A549 (cell line): ENCODE measurements around the gene ZNF486. TPM values are rescaled to one million over a fixed set of nuclear protein-coding genes. Genes with fewer than 3 reads are reported as not detected.
"Not testable (repeated sequence)": the region's sequence is repeated elsewhere in the genome, so short reads cannot be mapped to it uniquely, and the experiment has no call there.

ENCODE experiments used
- ATAC-seq, 2 experiments: fragments of 200-7000 bp in 1 of 2; fragments of >200 bp in 1 of 2; cut with Nextera tagmentation in 1 of 2; cut with Tn5 transposase in 1 of 2; 3 replicates each; pipeline versions ENCODE4 v1.8.0 to v1.9.1; 2018 to 2020; ENCODE audit warnings: mild to moderate bottlenecking in 1 of 2, moderate library complexity in 1 of 2
- CTCF ChIA-PET: fragments of 300-600 bp; sonication (Branson Sonifier 250); formaldehyde crosslinking; extraction: SDS; loops from one replicate; lab custom pipeline; 2021; ENCODE audit warnings: antibody characterized with exemption, inconsistent platforms; lab: Yijun Ruan, JAX
- POLR2A ChIA-PET: fragments of 350-600 bp; formaldehyde crosslinking; extraction: SDS; loops from one replicate; lab custom pipeline; 2021; ENCODE audit warnings: antibody characterized with exemption, inconsistent platforms; lab: Yijun Ruan, JAX
- DNase-seq, 2 experiments: peaks; one replicate each; pipeline versions ENCODE4 v3.0.0 to v3.0.0-alpha.2; 2011 to 2016; ENCODE audit warnings: low read depth in 1 of 2, low spot score in 1 of 2
- FAIRE-seq: peaks from 2 replicates; lab custom pipeline; 2011; peaks lifted over from hg19 to GRCh38; lab: Jason Lieb, UNC
- H3K27ac ChIP-seq, 2 experiments: fragments of >200 bp; sonication (Bioruptor Twin); formaldehyde crosslinking; 3 replicates each; pipeline ENCODE4 v1.5.1; 2016 to 2017
- H3K4me1 ChIP-seq: fragments of >200 bp; sonication (Bioruptor Twin); formaldehyde crosslinking; 3 replicates; pipeline ENCODE4 v1.6.1; 2016
- H3K4me2 ChIP-seq: fragments of >200 bp; sonication (Bioruptor Twin); formaldehyde crosslinking; 3 replicates; pipeline ENCODE4 v1.6.1; 2016
- H3K4me3 ChIP-seq: fragments of >200 bp; sonication (Bioruptor Twin); formaldehyde crosslinking; 3 replicates; pipeline ENCODE4 v1.5.1; 2016
- H3K9me3 ChIP-seq: fragments of >200 bp; sonication (Bioruptor Twin); formaldehyde crosslinking; 3 replicates; pipeline ENCODE4 v1.6.1; 2016
- BHLHE40 ChIP-seq: IDR thresholded peaks from 2 replicates; pipeline ENCODE4 v1.6.1; 2012; ENCODE audit warnings: low read depth, low read length, inconsistent platforms
- CBX8 ChIP-seq: fragments of 200-600 bp; sonication (generic); IDR thresholded peaks from 2 replicates; pipeline ENCODE4 v1.6.1; 2016
- CEBPB ChIP-seq, 2 experiments: fragments of >200 bp in 1 of 2; sonication (Bioruptor Twin) in 1 of 2; formaldehyde crosslinking in 1 of 2; IDR thresholded peaks; 2 replicates each; pipeline ENCODE4 v1.6.1; 2012 to 2016
- CHD2 ChIP-seq: fragments of 150-350 bp; IDR thresholded peaks from 2 replicates; pipeline ENCODE4 v1.6.1; 2014; ENCODE audit warnings: low read length; ENCODE audit not compliant: partially characterized antibody
- CHD4 ChIP-seq: fragments of 200-600 bp; sonication (generic); IDR thresholded peaks from 2 replicates; pipeline ENCODE4 v1.6.1; 2016; ENCODE audit warnings: antibody characterized with exemption, mild to moderate bottlenecking, borderline replicate concordance
- E2F6 ChIP-seq: IDR thresholded peaks from 2 replicates; pipeline ENCODE4 v1.6.1; 2012; ENCODE audit warnings: low read depth, borderline replicate concordance
- EHMT2 ChIP-seq: fragments of 200-600 bp; sonication (generic); IDR thresholded peaks from 2 replicates; pipeline ENCODE4 v1.6.1; 2016; ENCODE audit warnings: antibody characterized with exemption, low read depth, mild to moderate bottlenecking, moderate library complexity
- EP300 ChIP-seq, 2 experiments: fragments of >200 bp; sonication (Bioruptor Twin); formaldehyde crosslinking; IDR thresholded peaks; 2 replicates in 1 of 2; 3 replicates in 1 of 2; pipeline ENCODE4 v1.6.1; 2016 to 2017
- FOSL2 ChIP-seq, 2 experiments: fragments of 450-650 bp in 1 of 2; fragments of >200 bp in 1 of 2; sonication (Bioruptor Twin) in 1 of 2; formaldehyde crosslinking; IDR thresholded peaks; 2 replicates each; pipeline versions ENCODE4 v1.5.0 to v1.6.1; 2016 to 2020; ENCODE audit warnings: mild to moderate bottlenecking in 1 of 2, moderate library complexity in 1 of 2
- HES2 ChIP-seq: fragments of >200 bp; sonication (Bioruptor Twin); formaldehyde crosslinking; IDR thresholded peaks from 2 replicates; pipeline ENCODE4 v1.6.1; 2016
- HMGXB4 ChIP-seq: fragments of 250-450 bp; sonication (Bioruptor Pico); IDR thresholded peaks from 2 replicates; pipeline ENCODE4 v1.5.0; 2021; ENCODE audit warnings: mild to moderate bottlenecking, moderate library complexity, borderline replicate concordance
- HOXA7 ChIP-seq: fragments of 250-450 bp; sonication (Bioruptor Pico); IDR thresholded peaks from 2 replicates; pipeline ENCODE4 v1.5.0; 2020; ENCODE audit warnings: mild to moderate bottlenecking, moderate library complexity
- HOXB5 ChIP-seq: fragments of 250-450 bp; sonication (Bioruptor Pico); IDR thresholded peaks from 2 replicates; pipeline ENCODE4 v1.5.0; 2020; ENCODE audit warnings: mild to moderate bottlenecking, moderate library complexity
- JUN ChIP-seq, 2 experiments: fragments of >200 bp; sonication (Bioruptor Twin); formaldehyde crosslinking; IDR thresholded peaks; 2 replicates in 1 of 2; 3 replicates in 1 of 2; pipeline ENCODE4 v1.6.1; 2016 to 2017
- KDM5A ChIP-seq: fragments of 200-600 bp; sonication (generic); IDR thresholded peaks from 2 replicates; pipeline ENCODE4 v1.6.1; 2016; ENCODE audit warnings: antibody characterized with exemption, mild to moderate bottlenecking
- MAFK ChIP-seq: fragments of 450-650 bp; IDR thresholded peaks from 2 replicates; pipeline ENCODE4 v1.6.1; 2014; ENCODE audit not compliant: partially characterized antibody
- MAX ChIP-seq: IDR thresholded peaks from 2 replicates; pipeline ENCODE4 v1.6.1; 2012
- MAZ ChIP-seq: fragments of 150-350 bp; IDR thresholded peaks from 2 replicates; pipeline ENCODE4 v1.6.1; 2014; ENCODE audit warnings: antibody characterized with exemption, low read depth, low read length, borderline replicate concordance
- MYC ChIP-seq: IDR thresholded peaks from 2 replicates; pipeline ENCODE4 v1.6.1; 2012; ENCODE audit warnings: mild to moderate bottlenecking, inconsistent platforms, low read length, improper control_type of control experiment, borderline replicate concordance
- NPAS2 ChIP-seq: fragments of 250-450 bp; sonication (Bioruptor Pico); IDR thresholded peaks from 2 replicates; pipeline ENCODE4 v1.8.0; 2022; ENCODE audit warnings: mild to moderate bottlenecking, moderate library complexity, borderline replicate concordance
- NR3C1 ChIP-seq: fragments of >200 bp; sonication (Bioruptor Twin); formaldehyde crosslinking; IDR thresholded peaks from 3 replicates; pipeline ENCODE4 v1.6.1; 2017
- PBX3 ChIP-seq: IDR thresholded peaks from 2 replicates; pipeline ENCODE4 v1.6.1; 2012
- POLR2AphosphoS2 ChIP-seq: conservative IDR thresholded peaks from 2 replicates; pipeline ENCODE4 v1.6.1; 2012; ENCODE audit warnings: low read length, improper control_type of control experiment, inconsistent platforms
- RAD21 ChIP-seq, 2 experiments: fragments of >200 bp in 1 of 2; sonication (Bioruptor Twin) in 1 of 2; formaldehyde crosslinking in 1 of 2; IDR thresholded peaks in 1 of 2; conservative IDR thresholded peaks in 1 of 2; 2 replicates in 1 of 2; 3 replicates in 1 of 2; pipeline ENCODE4 v1.6.1; 2012 to 2018; ENCODE audit warnings: inconsistent platforms in 1 of 2
- RARB ChIP-seq: fragments of 250-450 bp; sonication (Bioruptor Pico); IDR thresholded peaks from 2 replicates; pipeline ENCODE4 v1.8.0; 2021; ENCODE audit warnings: mild to moderate bottlenecking, moderate library complexity
- RNF2 ChIP-seq: fragments of 200-600 bp; sonication (generic); IDR thresholded peaks from 2 replicates; pipeline ENCODE4 v1.6.1; 2016; ENCODE audit warnings: low read depth, mild to moderate bottlenecking, antibody characterized with exemption, moderate library complexity, borderline replicate concordance
- SMC3 ChIP-seq: fragments of >200 bp; sonication (Bioruptor Twin); formaldehyde crosslinking; IDR thresholded peaks from 3 replicates; pipeline ENCODE4 v1.6.1; 2018; ENCODE audit warnings: inconsistent platforms
- WGBS: methylation state at CpG from one replicate; pipeline ENCODE4 v1.1.6; 2017; ENCODE audit errors: missing lambda C conversion rate; 5-methylcytosine and 5-hydroxymethylcytosine counted together
- polyA minus RNA-seq: library from RNA; depleted of rRNA, polyadenylated mRNA; stranded (reverse); fragments of >200 nt; gene quantifications from 2 replicates; pipeline ENCODE4 v1.2.3, GENCODE V29; 2011; rRNA and poly(A)+ RNA removed
- polyA plus RNA-seq, 4 experiments: library from polyadenylated mRNA; depleted of rRNA in 3 of 4; stranded (reverse); fragments of >200 nt; fragmentation: RNase III in 1 of 4; extraction: RNeasy Plus Mini Kit Qiagen cat#74134 plus additional on column Dnase treatment in 1 of 4; gene quantifications; 2 replicates in 3 of 4; 3 replicates in 1 of 4; pipeline ENCODE4 v1.2.3, GENCODE V29; 2011 to 2017

The ZNF486 gene
- polyA plus RNA-seq (2011; rRNA removed) (0.04 TPM in 1 of 2 replicates, not detected in the other), polyA plus RNA-seq (2017; fragmentation: RNase III; extraction: RNeasy Plus Mini Kit Qiagen cat#74134 plus additional on column Dnase treatment) (not detected in 3 replicates), polyA minus RNA-seq (not detected in 2 replicates)
- not detected in 2 replicates for polyA plus RNA-seq (2012; cell fraction: cytosol; rRNA removed)
- polyA plus RNA-seq (2012; cell fraction: nucleus; rRNA removed), result not detected in 2 replicates

- CTCF ChIA-PET, result interaction anchor here (0.6 kb wide), 1 partner anchor 266 kb away, joined by 6 read pairs; the partner anchor contains the start of gene ZNF93
- Histone ChIP-seq H3K4me2 (no peak within 1 kb of the TSS), H3K4me1 (no peaks in the 10 kb centered on the region), H3K4me3 (no peak within 1 kb of the TSS), H3K9me3 (no peaks in the 10 kb centered on the region), H3K27ac (no peak within 1 kb of the TSS)
- WGBS, result 3% methylated on average over 6 of the region's 25 CpGs
- FAIRE-seq (no peak), ATAC-seq (no peak), DNase-seq (peak in 1 of 2 experiments; percentile 4)
- POLR2A ChIA-PET, result no interaction called here
- TF ChIP-seq HOXB5 (CRISPR knock-in tag), result no peak
- no peak for TF ChIP-seq HMGXB4 (CRISPR knock-in tag)
- no peak for TF ChIP-seq CHD2
- TF ChIP-seq CEBPB (IDR thresholded peaks at IDR 0.05), result no peak
- no peak for TF ChIP-seq POLR2AphosphoS2
- TF ChIP-seq HOXA7 (CRISPR knock-in tag), result no peak
- no peak for TF ChIP-seq MYC
- TF ChIP-seq JUN (IDR thresholded peaks at IDR 0.05), result no peak
- TF ChIP-seq HES2, result no peak
- TF ChIP-seq EHMT2, result no peak
- no peak for TF ChIP-seq NR3C1
- TF ChIP-seq BHLHE40, result no peak
- no peak for TF ChIP-seq MAX
- no peak for TF ChIP-seq MAFK
- no peak for TF ChIP-seq E2F6
- TF ChIP-seq KDM5A, result no peak
- no peak for TF ChIP-seq CHD4
- no peak for TF ChIP-seq SMC3
These were observed at the start of gene ZNF486 for GRCh38 chr19:20167020-20167644. Gene ZNF486, plus strand, starts transcription at chr19:20167214. Its CDS starts 117 bp downstream, at chr19:20167331.

- H3K4me1 ChIP-seq, H3K27ac ChIP-seq, CTCF ChIA-PET, H3K9me3 ChIP-seq, FAIRE-seq, H3K4me3 ChIP-seq, ATAC-seq, DNase-seq, POLR2A ChIA-PET, H3K4me2 ChIP-seq: not testable (repeated sequence)
- WGBS, result 34% methylated on average over 6 of the region's 6 CpGs
These were observed 48.8 kb upstream of the ZNF486 start for GRCh38 chr19:20118064-20118839.

GRCh38 chr19:20124879-20125278 lies 42.1 kb upstream of the ZNF486 start:
- 0 out of 3 replicates have a peak, but pooled peaks cover 3% of the 10 kb centered on the region for H3K9me3 ChIP-seq
- CTCF ChIA-PET, result no interaction called here
- WGBS, result 62% methylated on average over 14 of the region's 23 CpGs
- TF ChIP-seq RARB (CRISPR knock-in tag) (no peak), EP300 (IDR thresholded peaks at IDR 0.05) (no peak), PBX3 (no peak), SMC3 (no peak), CBX8 (no peak), FOSL2 (IDR thresholded peaks at IDR 0.05) (no peak), FOSL2 (CRISPR knock-in tag; IDR thresholded peaks at IDR 0.05) (no peak), BHLHE40 (no peak), NPAS2 (no peak), CHD4 (no peak), RNF2 (no peak), RAD21 (conservative IDR thresholded peaks at IDR 0.05 in 1 of 2, IDR thresholded peaks at IDR 0.05 in 1 of 2) (no peak), MAZ (no peak)

More at GRCh38 chr19:20124879-20125278, 42.1 kb upstream of the ZNF486 start:
- no peak overlapping the region for H3K27ac ChIP-seq
- DNase-seq (no peak), ATAC-seq (no peak), FAIRE-seq (no peak)
- no peaks in the 10 kb centered on the region for H3K4me1 ChIP-seq
- no peak overlapping the region for H3K4me2 ChIP-seq
- H3K4me3 ChIP-seq, result no peak overlapping the region
- POLR2A ChIA-PET, result no interaction called here
